ENCODE measurements around the gene NKX3-2.

Gene NKX3-2

DNA sequence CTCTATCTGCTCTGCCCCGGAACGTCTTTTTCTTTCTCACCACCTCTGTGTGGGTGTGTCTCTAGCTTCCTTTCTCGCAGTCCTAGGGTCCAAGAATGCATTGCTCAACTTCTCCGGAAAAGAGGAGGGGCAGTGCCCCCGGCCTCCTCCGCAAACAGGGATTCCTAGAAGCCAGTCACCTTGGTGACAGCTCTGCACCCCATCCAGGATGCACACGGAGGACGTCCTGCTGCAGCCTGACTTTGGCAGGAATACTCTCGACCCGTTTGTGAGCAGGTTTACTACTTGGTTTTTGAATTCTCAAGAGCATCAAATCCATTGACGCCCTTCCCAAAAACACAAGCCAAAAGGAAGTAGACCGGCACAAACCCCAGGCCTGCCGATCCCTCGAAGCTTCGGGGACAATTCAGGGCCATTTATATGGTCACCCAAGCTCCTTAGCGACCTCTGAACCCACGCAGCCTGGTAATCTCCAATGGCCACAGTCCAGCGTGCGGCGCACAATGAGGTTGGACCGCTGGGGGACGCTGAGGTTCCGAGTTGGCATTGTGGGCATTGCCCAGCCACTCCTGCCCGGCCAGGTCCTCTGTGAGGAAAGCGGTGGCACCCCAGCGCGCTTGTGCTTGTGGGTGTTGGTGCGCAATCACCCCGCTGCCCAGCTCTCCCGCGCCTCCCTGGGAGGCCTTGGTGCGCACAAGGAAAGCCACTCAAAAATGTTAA is 9.8 kb downstream of the NKX3-2 start:
- FAIRE-seq (no peak), DNase-seq (ENCODE audit: insufficient read length, low spot score) (no peak)

DNA sequence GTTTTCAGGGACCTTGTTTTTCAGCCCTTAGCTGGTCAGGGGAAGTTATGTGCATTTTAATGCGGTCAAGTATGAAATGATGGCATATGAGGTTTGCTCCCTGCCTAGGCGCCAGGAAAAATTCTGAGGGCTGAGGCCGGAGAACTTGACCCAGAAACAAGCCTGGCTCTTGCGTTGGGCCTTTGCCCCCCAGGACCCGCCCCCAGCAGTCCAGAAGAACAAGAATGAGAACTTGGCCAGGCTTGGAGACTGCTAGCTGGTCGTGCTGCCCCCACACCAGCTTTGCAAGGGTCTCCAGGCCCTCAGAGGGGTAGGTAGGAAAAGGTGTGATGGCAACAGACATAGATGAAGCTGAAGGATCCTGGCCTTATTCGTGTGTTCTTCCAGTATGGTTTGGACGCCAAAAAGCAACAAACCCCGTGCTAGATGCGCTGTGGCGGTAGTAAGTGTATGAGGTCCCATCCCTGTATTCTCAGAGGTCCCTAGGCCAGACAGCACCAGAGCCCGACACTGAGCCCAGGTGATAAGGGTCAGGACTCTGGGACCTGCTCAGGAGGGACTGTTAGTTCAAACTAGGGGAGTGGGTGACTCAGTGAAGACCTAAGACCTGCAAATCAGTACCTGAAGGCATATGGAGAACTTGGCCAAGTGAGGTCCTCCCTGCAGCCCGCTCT is 10.5 kb downstream of the NKX3-2 start:
- no peak for FAIRE-seq
- no peak for DNase-seq (ENCODE audit: insufficient read length, low spot score)

DNA sequence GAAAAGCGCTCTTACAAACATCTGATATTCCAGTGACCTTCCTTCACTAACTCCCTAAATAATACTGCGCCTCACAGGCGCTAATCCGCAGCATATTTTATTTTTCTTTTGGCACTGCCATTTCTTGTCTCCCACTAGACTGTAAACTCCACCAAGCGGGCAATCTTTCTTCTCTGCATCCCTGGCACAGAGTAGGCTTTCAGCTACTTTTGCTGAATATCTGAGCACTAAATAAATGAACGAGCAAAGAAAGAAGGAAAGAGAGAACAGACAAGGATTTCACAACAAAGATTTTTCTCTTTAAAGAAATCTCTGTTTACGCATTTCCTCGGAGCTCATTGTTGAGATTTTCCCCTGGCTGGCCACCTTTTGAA is 12.7 kb downstream of the NKX3-2 start:
- FAIRE-seq (no peak), DNase-seq (ENCODE audit: insufficient read length, low spot score) (no peak)

DNA sequence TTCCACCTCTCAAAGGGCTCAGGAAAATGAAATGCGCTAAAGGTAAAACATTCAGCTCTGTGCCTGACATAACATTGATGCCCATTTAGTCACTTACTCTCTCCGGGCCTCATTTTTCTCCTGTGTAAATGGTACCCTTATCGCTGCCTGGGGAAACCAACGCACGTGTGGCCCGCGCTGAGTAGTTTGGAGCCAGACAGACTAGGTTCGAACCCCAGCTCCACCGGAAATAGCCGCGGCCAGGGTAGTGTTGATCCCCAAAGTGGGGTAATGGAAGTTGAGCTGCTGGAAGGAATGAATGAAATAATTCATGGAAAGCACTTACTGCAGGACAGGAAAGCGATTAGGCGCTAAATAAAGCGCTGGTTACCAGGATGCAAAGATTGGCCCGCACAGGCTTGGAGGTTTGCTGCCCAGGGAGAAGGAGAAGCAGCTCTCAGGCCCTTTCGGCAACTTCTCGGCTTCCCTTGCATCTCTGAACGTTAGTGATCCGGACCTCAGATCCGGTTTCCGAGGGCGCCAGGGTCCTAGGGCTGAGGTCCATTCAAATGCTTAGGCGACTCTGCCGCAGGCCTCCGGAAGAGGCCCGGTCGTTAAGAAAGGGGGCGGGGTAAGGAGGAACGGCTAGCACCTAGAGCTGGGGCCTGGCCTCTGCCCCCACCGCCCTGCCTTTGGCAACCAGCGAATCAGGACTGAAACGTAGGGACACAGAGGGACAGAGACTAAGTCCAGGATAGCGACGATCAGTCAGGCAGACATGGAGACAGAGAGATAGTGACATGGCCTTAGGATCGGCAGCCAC is 13.3 kb downstream of the NKX3-2 start:
- no peak for DNase-seq (ENCODE audit: insufficient read length, low spot score)
- no peak for FAIRE-seq

DNA sequence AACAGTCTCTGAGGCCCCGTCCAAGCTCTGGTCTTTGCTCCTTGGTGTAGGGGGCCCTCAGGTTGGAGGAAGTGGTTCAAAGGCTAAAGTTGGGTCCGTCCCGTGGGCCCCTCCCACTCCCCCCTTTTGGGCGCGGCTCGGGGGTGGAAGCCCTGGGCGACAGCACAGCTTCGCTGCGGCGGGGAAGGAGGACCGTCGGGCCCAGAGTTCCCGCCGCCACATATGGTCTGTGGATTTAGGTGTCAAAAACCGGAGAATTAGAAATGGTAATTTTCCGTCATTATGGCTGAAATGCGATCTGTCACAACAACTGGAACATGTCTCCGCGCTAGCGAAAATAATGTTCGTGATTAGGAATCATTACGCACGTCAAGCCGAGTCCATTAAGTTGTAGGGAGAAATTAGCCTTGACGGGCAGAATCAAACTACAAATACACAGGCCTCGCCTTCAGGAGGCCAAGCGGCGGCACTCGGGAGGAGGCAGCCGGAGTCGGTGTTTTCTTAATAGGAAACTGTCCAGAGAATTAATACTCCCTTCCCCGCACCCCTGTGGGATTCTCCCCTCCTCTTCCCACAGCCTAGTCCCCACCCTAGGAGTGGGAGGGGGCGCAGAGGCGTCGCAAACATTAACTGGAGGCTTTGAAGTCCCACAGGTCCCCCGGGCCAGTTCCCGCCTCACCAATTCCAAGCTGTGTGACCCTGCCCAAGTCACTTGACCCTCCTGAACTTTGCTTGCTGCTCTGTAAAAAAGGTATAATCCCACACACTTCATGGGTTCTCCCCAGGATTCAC is 15.0 kb downstream of the NKX3-2 start:
- FAIRE-seq (no peak), DNase-seq (ENCODE audit: insufficient read length, low spot score) (no peak)

DNA sequence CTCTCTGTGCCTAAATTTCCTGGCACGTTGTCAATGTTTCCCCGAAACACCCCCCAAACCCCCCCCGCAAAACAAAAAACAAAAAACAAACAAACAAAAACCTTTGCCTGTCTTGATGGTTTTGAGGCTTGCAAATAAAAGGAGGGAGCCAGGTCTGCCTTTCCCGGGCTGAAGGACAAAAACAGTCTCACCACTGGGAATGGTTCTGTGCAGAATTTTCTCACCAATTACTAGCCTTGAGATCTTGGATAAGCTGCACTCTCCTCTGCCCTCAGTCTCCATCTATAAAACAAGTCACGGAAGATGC is 15.5 kb downstream of the NKX3-2 start:
- no peak for DNase-seq (ENCODE audit: insufficient read length, low spot score)

DNA sequence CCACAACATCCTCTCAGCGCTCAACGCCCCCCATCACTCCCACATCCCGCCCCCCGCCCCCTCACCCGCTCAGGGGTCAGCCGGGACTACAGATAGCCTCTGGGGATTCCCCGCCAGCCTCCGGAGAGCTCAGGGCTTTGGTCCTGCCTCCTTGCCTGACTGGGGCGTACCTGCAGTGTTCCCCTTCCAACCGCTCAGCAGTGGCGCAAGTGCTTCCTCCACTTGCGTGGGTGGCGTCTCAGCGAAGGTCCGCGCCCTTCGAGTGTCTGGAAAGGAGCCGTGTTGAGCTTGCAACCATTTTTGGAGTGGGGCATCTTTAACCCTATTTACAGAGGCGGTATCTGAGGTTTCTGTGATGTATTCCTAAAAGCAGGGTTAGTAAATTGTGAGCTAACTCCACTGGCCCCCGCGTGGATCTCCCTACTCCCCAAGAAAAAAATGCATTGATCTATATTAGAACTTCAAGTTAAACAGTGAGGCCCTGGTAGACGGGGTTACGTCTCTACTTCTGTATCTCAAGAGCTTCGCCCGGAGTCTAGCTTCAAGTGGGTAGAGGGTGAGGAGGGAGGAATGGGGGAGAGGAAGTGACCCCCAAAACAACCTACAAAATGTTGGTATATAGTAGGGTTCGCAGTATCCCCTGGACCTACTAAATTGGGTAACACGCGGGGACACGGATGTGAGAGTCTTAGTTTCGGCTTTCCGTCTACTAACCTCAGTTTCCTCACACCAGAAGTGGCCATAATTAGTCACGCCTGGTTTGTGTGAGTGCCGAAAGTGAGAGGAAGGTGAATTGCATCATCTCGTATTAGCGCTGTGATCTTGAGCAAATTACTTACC is 16.1 kb downstream of the NKX3-2 start:
- no peak for FAIRE-seq
- DNase-seq (ENCODE audit: insufficient read length, low spot score): no peak

More for the DNA sequence above, 15.5 kb downstream of the NKX3-2 start:
- no peak for FAIRE-seq

DNA sequence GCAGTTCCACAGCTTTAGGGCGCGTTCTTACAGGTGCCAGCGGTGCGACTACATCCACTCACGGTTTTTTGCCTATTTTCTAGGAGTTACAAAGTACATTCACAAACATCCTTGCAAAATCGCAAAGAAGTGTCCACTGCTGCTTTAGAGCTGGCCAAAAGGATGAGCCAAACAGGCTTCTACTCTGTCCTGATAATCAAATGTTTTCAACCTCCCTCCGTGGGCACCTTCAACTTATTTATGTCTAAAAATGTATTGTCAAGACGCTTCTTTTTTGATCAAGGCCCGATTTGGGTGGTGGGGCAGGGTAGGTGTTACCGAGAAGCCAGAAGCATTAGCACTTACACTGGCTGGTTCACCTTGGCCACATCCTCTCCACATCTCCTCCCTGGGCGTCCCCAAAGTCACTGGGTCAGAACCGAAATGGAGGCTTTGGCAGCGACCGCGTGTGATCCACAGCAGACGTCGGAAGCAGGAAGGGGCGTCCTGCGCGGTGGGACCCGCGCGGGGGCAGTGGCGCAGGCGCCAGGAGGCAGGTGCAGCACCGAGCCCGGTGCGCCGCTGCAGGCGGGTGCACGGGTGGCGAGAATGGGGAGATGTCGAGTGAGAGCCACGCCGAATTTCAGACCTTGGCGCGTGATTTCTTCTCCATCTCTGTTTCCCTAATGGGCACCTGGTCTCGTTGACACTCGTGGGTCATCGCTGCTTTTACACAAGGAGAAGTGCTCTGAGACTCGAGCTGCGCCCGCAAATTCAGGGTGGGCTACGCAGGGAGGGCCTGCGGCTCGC is 16.9 kb downstream of the NKX3-2 start:
- no peak for FAIRE-seq

DNA sequence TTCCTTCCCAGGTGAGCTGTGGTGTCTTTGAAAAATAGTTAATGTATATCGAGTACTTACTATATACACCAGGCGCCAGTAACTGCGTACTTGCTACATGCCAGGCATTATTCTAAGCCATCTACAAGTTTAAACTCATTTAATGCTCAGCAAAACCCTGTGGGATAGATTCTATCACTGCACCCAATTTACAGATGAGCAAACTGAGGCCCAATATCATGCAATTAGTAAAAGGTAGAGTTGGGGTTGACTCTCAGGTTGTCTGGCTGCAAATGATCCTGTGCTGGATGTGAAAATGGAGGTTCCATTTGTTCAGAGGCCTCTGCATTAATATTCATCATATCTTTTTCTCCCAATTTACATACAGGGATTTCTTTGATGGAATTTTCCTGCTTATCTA is 17.6 kb downstream of the NKX3-2 start:
- FAIRE-seq (no peak), DNase-seq (ENCODE audit: insufficient read length, low spot score) (no peak)

More for the DNA sequence above, 16.9 kb downstream of the NKX3-2 start:
- DNase-seq (ENCODE audit: insufficient read length, low spot score): no peak

DNA sequence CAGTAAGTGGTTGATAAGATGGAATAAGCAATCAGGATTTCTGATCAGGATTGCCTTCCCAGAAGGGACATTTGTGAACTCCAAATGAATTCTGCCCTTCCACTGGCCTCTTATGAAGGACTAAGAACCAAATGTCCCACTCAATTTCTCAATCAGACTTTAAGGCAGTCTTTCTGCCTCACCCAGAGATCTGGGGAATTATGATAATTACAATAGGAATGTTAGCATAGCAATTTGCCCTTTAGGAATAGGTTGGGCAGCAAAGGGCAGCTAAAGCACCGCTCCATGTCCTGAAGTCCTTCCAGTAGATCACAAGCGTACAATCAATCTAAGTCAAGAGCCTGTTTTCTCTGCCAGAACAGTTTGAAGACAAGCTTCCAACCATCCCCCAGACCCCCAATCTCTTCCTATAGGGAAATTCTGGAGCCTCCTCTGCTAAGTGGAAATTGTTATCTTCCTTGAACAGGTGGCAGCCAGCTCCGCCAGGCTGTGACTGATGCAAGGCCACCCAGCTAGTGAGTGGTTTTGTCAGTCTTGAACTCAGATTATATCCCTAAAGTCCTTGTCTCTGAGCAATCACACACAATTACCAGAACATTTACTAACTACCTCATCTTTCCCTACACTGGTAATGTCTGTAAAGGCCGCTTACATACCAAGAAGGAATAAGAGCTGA is 18.6 kb downstream of the NKX3-2 start:
- FAIRE-seq: no peak
- DNase-seq (ENCODE audit: insufficient read length, low spot score): no peak

DNA sequence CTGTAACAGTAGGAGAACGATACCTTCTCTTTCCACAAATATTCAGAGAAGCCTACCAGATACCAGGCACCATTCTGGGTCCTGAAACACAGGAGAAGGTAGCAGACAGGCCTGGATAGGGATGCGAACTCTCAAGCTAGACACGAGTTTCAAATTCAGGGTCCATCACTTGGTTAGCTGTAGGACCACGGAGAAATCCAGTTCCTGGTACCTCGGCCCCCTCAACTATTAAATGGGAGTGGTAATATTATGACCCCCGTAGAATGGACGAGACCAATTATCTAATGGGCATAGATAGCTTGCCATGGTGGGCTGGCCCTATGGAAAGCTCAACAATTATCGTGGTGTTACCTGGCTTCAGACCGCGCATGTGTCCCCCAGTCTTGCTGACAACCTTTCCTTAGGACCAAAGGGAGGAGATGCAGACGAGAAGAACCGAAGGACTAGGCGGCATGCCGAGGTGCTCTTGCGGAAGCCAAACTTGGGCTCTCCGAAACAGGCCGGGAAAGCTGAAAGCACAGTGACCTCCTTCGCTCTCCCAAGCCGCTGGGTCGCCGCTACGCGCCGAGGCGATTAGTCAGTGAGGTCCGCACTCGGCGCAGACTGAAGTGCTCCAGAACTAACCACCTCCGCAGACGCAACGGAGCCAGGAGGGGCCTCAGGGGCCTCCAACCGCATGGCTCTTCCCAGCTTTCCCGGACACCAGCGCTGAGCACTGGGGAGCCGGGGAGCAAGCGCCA is 19.6 kb downstream of the NKX3-2 start:
- no peak for FAIRE-seq
- DNase-seq (ENCODE audit: insufficient read length, low spot score): no peak

DNA sequence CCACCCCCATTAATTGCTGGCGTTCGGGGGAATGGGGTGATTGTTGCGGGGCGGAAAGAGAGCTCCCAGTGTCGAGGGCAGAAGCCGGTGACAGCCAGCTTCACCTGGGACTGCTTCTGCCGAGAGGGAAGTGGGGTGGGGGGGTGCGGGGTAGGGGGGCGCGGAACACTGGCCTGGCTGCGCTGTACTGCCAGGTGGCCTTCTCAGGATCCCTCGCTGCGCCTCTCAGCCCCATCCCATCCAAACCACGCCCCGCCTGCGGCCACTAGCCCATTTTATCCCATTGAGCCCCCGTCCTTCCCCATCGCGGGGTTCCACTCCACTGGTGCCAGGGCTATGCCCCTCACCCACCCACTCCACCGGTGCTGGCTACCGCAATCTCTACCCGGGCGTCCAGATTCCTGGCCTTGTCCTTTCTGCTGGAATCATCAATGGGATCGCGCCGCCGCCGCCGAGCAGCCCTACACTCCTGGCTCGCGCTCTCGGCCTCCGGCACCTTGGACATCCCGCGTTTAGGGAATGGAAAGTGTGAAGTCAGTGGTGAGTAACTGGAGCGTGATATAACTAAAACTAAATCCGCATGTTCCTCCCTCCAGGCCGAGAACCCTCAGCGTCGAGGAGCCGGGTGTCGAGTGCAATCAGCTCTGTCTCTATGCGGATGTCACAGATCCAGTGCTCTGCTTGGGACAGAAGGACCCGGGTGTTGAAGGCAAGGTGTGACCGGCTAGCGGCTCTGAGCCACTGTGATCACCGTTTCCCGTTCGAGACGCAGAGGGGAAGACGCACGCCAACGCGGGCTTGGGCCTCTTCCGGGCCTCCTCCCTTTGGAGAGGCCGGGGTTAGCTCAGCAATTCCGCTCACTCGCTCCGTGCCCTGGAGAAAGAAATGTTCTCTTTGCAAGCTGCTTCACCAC is 20.5 kb downstream of the NKX3-2 start:
- FAIRE-seq: no peak
- DNase-seq (ENCODE audit: insufficient read length, low spot score): no peak

DNA sequence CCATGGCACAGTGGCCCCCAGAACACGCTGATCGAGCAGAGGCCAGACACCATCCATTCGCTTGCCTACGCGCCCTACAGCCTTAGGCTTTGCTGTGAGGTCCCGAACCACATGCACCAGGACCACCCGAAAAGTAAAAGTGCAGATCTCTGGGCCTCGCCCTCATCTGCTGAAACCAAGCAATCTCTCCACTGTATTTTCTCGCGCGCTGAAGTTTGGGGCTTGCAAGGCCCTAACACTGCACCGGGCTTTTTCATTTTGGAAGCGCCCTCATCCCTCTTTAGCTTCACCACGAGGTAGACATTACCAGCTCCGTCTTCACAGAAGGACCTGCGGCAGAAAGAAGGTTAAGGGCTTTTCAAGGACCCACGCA is 21.2 kb downstream of the NKX3-2 start:
- no peak for DNase-seq (ENCODE audit: insufficient read length, low spot score)
- FAIRE-seq: no peak

DNA sequence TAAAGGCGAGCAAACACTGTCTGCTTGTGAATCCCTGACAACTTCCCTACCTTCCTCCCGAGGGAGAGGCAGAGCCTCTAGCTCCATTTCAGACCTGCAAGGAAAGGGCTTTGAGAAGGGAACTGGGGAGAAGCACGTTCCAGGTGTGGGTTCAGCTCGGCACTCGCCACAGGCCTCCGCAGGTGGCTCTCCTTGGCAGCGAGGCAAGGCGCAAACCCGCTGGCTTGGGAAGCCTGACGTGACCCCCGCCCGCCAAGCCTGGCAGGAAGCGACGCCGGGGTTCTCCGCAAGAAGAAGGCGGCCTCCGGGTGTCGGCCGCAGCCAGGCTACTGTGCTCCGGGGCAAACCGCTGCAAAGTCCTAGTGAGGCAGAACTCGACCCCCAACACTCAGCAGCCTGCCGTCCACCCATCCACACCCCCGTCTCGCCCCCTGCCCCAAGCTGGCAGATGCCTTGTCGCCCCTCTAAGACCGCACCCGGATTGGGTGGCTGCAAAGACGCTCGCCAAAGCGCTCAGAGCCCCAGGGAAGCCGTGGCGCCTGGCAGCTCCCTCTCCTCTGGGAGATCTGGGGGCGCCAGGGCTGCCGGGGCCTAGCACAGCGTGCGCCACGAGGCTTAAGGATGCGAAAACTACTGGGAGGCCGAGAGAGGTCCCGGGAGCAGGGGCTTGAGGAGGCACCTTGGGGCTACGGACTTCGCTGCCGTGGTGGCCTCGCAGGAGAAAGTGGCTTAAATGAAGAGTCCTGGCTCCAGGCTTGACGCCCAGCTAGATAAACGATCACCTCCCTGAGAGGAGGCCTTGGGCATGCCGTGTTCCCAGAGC is 21.8 kb downstream of the NKX3-2 start:
- DNase-seq (ENCODE audit: insufficient read length, low spot score): no peak
- FAIRE-seq: no peak

DNA sequence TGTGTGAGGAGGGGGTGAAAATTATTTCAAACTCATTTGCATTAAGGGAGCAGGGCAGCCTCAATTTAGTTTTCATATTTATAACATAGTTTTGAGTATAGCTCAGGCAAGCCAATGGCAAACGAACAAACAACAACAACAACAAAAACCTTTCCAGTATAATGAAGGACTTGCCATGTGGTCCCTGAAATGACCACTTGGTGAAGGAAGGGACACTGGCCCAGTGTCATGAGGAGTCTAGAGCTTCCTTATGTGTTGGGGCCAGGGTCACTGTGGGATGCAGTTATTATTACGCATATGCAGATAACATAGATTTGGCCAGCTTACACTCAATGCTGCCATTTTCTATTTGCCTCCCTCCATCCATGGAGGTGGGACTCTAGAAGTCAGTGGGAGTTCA is 23.3 kb downstream of the NKX3-2 start:
- no peak for DNase-seq (ENCODE audit: insufficient read length, low spot score)
- no peak for FAIRE-seq

DNA sequence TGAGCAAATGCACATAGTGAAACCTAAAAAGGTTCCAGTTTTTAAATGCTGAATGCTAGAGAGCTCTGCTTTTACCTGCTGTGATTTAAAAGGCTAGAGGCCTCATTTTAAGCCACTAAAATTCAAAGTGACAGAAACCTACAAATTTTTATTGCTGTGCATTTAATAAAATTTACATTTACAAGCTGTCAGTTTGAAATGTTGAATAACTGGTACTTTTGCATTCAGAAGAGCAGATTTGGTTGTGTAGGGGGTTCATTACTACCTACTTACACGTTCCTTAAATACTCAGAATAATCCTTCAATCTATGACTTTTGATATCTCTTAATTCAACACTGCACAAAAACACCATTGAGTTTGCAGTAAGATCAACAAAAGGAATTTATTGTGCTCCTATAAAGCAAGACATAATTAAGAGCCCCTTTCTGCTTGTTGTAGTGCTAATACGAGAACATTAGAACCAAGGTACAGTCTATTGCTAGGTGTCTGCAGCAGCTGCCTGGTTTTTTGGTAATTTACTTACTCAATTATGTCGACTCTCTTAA is 27.9 kb downstream of the NKX3-2 start:
- DNase-seq (ENCODE audit: insufficient read length, low spot score) (no peak), FAIRE-seq (no peak)
